Stimulated activated CD4-positive, alpha-beta T cell treated with anti-CD3 and anti-CD28 coated beads, Interleukin-12 subunit alpha, Interleukin-12 subunit beta, amount 100 ng/mL, for 4 hours (primary cell): ENCODE data around the gene TULP1.
A peak's percentile ranks its signal among the peaks of the same experiment; 100 is the strongest.

Source experiments
- DNase-seq: peaks from one replicate; pipeline ENCODE4 v3.0.0-alpha.2; 2020

TULP1 gene

GRCh38 chr6:35454391-35455110, 58.1 kb downstream of the TULP1 start:
- DNase-seq, result no peak

- no peak for DNase-seq
Observed at GRCh38 chr6:35453236-35453635, 59.5 kb downstream of the TULP1 start.

- peak; percentile 93 for DNase-seq
Observed at GRCh38 chr6:35452183-35453090, 60.3 kb downstream of the TULP1 start, which contains the start of gene FANCE. TSS of gene FANCE (plus strand) at chr6:35452338. CDS start at chr6:35452546, 208 bp downstream.

GRCh38 chr6:35451354-35452182, 61.1 kb downstream of the TULP1 start:
- no peak for DNase-seq

- DNase-seq, result peak; percentile 9
Observed at GRCh38 chr6:35449287-35449881, 63.3 kb downstream of the TULP1 start.

- DNase-seq, result no peak
Observed at GRCh38 chr6:35448191-35448590, 64.5 kb downstream of the TULP1 start.
